CD4-positive, alpha-beta T cell (primary cell): ENCODE results near the gene PRKCA. TPM values are rescaled to one million over a fixed set of nuclear protein-coding genes. Genes with fewer than 3 reads are reported as not detected.

Source experiments
- ATAC-seq: fragments of 200-7000 bp; cut with Tn5 transposase; one replicate; pipeline ENCODE4 v1.10.0; 2022; ENCODE audit warnings: mild to moderate bottlenecking; ENCODE audit not compliant: poor library complexity
- CTCF ChIA-PET: fragments of 350-600 bp; sonication (Branson Sonifier 250); formaldehyde crosslinking; loops from one replicate; lab custom pipeline; 2021; ENCODE audit warnings: antibody characterized with exemption, inconsistent platforms; lab: Charles Lee
- POLR2A ChIA-PET: fragments of 350-600 bp; sonication (Branson Sonifier 250); formaldehyde crosslinking; loops from one replicate; lab custom pipeline; 2021; ENCODE audit warnings: antibody characterized with exemption, inconsistent platforms; lab: Charles Lee
- DNase-seq, 14 experiments: peaks; one replicate each; pipeline ENCODE4 v3.0.0-alpha.2; 2013 to 2020; ENCODE audit warnings: mixed read lengths in 2 of 14
- H3K27ac ChIP-seq, 2 donors: one replicate each; pipeline versions ENCODE4 v1.5.1 to v1.7.0; 2013; ENCODE audit warnings: low read length in 2 of 2, low read depth in 1 of 2, mild to moderate bottlenecking in 1 of 2
- H3K27me3 ChIP-seq, 2 experiments: 1 replicate in 1 of 2; 2 replicates in 1 of 2; pipeline versions ENCODE4 v1.6.1 to v1.7.0; 2013; ENCODE audit warnings: low read length in 2 of 2, control low read depth in 1 of 2, mild to moderate bottlenecking in 1 of 2, moderate library complexity in 1 of 2; ENCODE audit not compliant: insufficient read depth in 2 of 2, control insufficient read depth in 1 of 2
- H3K36me3 ChIP-seq: one replicate; pipeline ENCODE4 v1.6.1; 2013; ENCODE audit warnings: low read length, control low read depth; ENCODE audit not compliant: insufficient read depth
- H3K4me1 ChIP-seq: one replicate; pipeline ENCODE4 v1.6.1; 2013; ENCODE audit warnings: low read length, control low read depth; ENCODE audit not compliant: insufficient read depth
- H3K4me3 ChIP-seq: one replicate; pipeline ENCODE4 v1.5.1; 2013; ENCODE audit warnings: mild to moderate bottlenecking, low read length, moderate library complexity
- H3K9me3 ChIP-seq, 2 experiments: 1 replicate in 1 of 2; 2 replicates in 1 of 2; pipeline versions ENCODE4 v1.6.1 to v1.7.0; 2013; ENCODE audit warnings: low read length in 2 of 2, mild to moderate bottlenecking in 2 of 2, control low read depth in 1 of 2, moderate library complexity in 1 of 2; ENCODE audit not compliant: control insufficient read depth in 1 of 2, insufficient read depth in 1 of 2
- H3K27ac Mint-ChIP-seq: one replicate; pipeline ENCODE4 v1.8.0; 2020; ENCODE audit warnings: mixed read lengths
- H3K27me3 Mint-ChIP-seq: one replicate; pipeline ENCODE4 v1.8.0; 2021; ENCODE audit warnings: mixed read lengths
- H3K36me3 Mint-ChIP-seq: one replicate; pipeline ENCODE4 v1.8.0; 2021; ENCODE audit warnings: low read depth, mixed read lengths
- H3K4me1 Mint-ChIP-seq: one replicate; pipeline ENCODE4 v1.8.0; 2021; ENCODE audit warnings: low read depth, mixed read lengths
- H3K4me3 Mint-ChIP-seq: one replicate; pipeline ENCODE4 v1.8.0; 2020; ENCODE audit warnings: mild to moderate bottlenecking, mixed read lengths
- H3K9me3 Mint-ChIP-seq: one replicate; pipeline ENCODE4 v1.8.0; 2020; ENCODE audit warnings: mixed read lengths
- intact Hi-C, 2 experiments: fragments of 100-400 bp; cut with DNase I in 1 of 2; cut with micrococcal nuclease in 1 of 2; formaldehyde crosslinking; loops; one replicate each; pipeline versions ENCODE4 v1.15.1 to v1.9.0; 2023 to 2025; cut with DNase I, micrococcal nuclease
- total RNA-seq, 174 experiments: library from RNA in 2 of 174; stranded (reverse) in 2 of 174; gene quantifications; one replicate each; pipeline ENCODE4 v1.2.3 and lab custom pipeline; 2021 to 2026
- TF ChIP-seq, protein P1 (sequence below): fragments of 200-600 bp; IDR thresholded peaks from one replicate; pipeline ENCODE4 v1.8.0; 2022; ENCODE audit warnings: antibody characterized with exemption, mild to moderate bottlenecking

PRKCA gene
- total RNA-seq, 2 experiments from 2014 or later: 84.8 to 88.6 TPM

DNA sequence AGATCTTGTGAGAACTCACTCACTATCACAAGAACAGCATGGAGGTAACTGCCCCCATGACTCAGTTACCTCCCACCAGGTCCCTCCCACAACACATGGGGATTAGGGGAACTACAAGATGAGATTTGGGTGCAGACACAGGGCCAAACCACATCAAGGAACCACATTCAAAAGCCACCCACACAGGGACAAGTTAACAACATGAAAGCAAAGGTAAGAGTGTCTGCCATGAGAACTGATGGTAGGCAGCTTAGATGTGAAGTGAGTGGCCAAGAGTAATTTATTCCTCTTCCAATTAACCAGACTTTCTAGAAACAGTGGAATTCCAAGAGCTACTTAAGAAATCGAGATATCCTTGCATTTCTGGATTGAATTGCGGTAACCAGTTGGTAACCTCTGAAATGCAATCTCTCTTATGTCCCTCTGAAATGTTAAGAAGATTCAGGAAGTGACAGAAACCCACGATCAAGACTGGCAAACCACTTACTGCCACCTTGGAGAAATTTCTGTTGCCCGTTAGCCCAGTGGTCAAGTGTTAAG, 365.1 kb downstream of the PRKCA start:
- no peak overlapping the region for H3K27ac ChIP-seq
- CTCF ChIA-PET: no interaction called here
- H3K36me3 ChIP-seq: no peaks in the 10 kb centered on the region
- peaks cover 77% of the 10 kb centered on the region for H3K4me1 Mint-ChIP-seq
- H3K4me3 ChIP-seq: no peak overlapping the region
- POLR2A ChIA-PET: no interaction called here
- peak overlapping the region; percentile 60 for H3K4me3 Mint-ChIP-seq
- no peaks in the 10 kb centered on the region for H3K9me3 Mint-ChIP-seq
- ATAC-seq (peak; percentile 89), DNase-seq (peak in 12 of 14 experiments; percentile 8 to 90 (median 48))
- intact Hi-C loops: no loop called here
- peaks cover 38% of the 10 kb centered on the region for H3K4me1 ChIP-seq
- H3K36me3 Mint-ChIP-seq: peaks cover 14% of the 10 kb centered on the region
- no peaks in the 10 kb centered on the region for H3K27me3 ChIP-seq
- TF ChIP-seq, protein P1, sequence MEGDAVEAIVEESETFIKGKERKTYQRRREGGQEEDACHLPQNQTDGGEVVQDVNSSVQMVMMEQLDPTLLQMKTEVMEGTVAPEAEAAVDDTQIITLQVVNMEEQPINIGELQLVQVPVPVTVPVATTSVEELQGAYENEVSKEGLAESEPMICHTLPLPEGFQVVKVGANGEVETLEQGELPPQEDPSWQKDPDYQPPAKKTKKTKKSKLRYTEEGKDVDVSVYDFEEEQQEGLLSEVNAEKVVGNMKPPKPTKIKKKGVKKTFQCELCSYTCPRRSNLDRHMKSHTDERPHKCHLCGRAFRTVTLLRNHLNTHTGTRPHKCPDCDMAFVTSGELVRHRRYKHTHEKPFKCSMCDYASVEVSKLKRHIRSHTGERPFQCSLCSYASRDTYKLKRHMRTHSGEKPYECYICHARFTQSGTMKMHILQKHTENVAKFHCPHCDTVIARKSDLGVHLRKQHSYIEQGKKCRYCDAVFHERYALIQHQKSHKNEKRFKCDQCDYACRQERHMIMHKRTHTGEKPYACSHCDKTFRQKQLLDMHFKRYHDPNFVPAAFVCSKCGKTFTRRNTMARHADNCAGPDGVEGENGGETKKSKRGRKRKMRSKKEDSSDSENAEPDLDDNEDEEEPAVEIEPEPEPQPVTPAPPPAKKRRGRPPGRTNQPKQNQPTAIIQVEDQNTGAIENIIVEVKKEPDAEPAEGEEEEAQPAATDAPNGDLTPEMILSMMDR: no peak
- H3K27ac Mint-ChIP-seq: peak overlapping the region; percentile 75
- H3K9me3 ChIP-seq: no peaks in the 10 kb centered on the region
- no peaks in the 10 kb centered on the region for H3K27me3 Mint-ChIP-seq

DNA sequence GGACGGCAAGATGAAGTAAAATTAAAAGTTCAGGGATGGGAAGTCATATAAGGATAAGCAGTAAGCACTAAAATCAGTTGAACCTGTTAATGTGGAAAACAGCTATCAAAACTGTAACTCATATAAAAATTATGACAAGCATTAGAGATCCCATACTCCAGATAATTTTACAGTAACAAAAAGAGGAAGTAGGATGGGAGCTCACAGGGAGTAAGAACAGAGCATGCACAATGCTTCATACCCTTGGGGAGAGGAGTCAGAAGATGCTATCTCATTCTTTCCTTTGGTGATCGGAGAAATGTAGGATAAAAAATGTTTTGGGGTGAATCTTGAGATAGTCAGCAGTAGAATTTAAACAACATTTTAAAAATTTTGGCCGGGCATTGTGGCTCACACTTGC, 367.8 kb downstream of the PRKCA start:
- no peaks in the 10 kb centered on the region for H3K27me3 Mint-ChIP-seq
- H3K9me3 ChIP-seq: no peaks in the 10 kb centered on the region
- peaks cover 89% of the 10 kb centered on the region for H3K4me1 Mint-ChIP-seq
- DNase-seq: no peak
- H3K36me3 ChIP-seq: no peaks in the 10 kb centered on the region
- POLR2A ChIA-PET: no interaction called here
- CTCF ChIA-PET: no interaction called here
- no peaks in the 10 kb centered on the region for H3K27me3 ChIP-seq
- TF ChIP-seq, protein P1: no peak
- no peak for ATAC-seq
- H3K9me3 Mint-ChIP-seq: no peaks in the 10 kb centered on the region
- H3K4me3 ChIP-seq: no peak overlapping the region
- H3K27ac Mint-ChIP-seq: peak overlapping the region; percentile 18
- intact Hi-C loops: loop anchor here (5.0 to 10.0 kb wide), 3 partner anchors 105 to 245 kb away; no protein-coding TSS in a partner anchor
- H3K36me3 Mint-ChIP-seq: peaks cover 18% of the 10 kb centered on the region
- H3K4me1 ChIP-seq: peaks cover 51% of the 10 kb centered on the region
- no peak overlapping the region for H3K4me3 Mint-ChIP-seq
- H3K27ac ChIP-seq: no peak overlapping the region

DNA sequence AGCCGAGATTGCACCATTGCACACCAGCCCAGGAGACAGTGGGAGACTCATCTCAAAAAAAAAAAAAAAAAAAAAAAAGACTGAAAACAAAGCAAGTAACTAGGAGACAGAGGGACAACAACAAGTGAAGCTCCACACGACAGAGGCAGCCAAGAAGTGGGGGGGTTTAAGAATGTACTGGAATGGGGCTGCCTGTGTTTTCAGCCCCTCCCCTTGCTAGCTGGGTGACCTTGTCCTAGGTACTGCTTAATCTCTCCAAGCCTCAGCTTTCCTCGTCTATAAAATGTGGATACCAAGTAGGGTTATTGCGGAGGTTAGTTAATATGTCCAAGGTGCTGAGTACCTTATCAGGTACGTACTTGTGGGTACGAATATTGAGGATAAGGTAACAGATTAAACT, 368.7 kb downstream of the PRKCA start:
- ChIA-PET POLR2A (no interaction called here), CTCF (interaction anchor here (1.1 to 1.2 kb wide), 3 partner anchors 10 to 479 kb away, joined by 3 to 4 read pairs (median 4); partner anchors contain the start of gene CEP112)
- H3K27me3 Mint-ChIP-seq: no peaks in the 10 kb centered on the region
- Histone ChIP-seq H3K36me3 (no peaks in the 10 kb centered on the region), H3K4me3 (no peak overlapping the region), H3K4me1 (peaks cover 46% of the 10 kb centered on the region), H3K27me3 (no peaks in the 10 kb centered on the region), H3K27ac (no peak overlapping the region), H3K9me3 (no peaks in the 10 kb centered on the region)
- TF ChIP-seq, protein P1: no peak
- peak overlapping the region; percentile 88 for H3K27ac Mint-ChIP-seq
- H3K4me1 Mint-ChIP-seq: peaks cover 81% of the 10 kb centered on the region
- DNase-seq (peak in 3 of 14 experiments; percentile 18 to 48 (median 38)), ATAC-seq (no peak)
- peaks cover 18% of the 10 kb centered on the region for H3K36me3 Mint-ChIP-seq
- H3K9me3 Mint-ChIP-seq: no peaks in the 10 kb centered on the region
- H3K4me3 Mint-ChIP-seq: no peak overlapping the region
- intact Hi-C loops: loop anchor here (5.0 to 10.0 kb wide), 3 partner anchors 106 to 246 kb away; no protein-coding TSS in a partner anchor
